ENCODE data around the gene ATP6V1F. TPM values are rescaled to one million over a fixed set of nuclear protein-coding genes. Genes with fewer than 3 reads are reported as not detected.

Gene ATP6V1F
- polyA plus RNA-seq, 2 donors, result 260 to 273 TPM

GRCh38 chr7:128829391-128830166, 33.1 kb upstream of the ATP6V1F start:
- Histone ChIP-seq H3K27me3 (ENCODE audit: control insufficient read depth in 1 of 2, insufficient read depth in 2 of 2, low read length in 2 of 2) (peaks cover 0 to 4% of the 10 kb centered on the region in 2 donors), H3K36me3 (ENCODE audit: control insufficient read depth in 2 of 2, insufficient read depth in 2 of 2, low read length in 1 of 2) (no peaks in the 10 kb centered on the region), H3K4me3 (ENCODE audit: low read depth in 1 of 2, low read length in 2 of 2) (peak overlapping the region; percentile 25 to 32), H3K9me3 (ENCODE audit: control insufficient read depth in 2 of 2, insufficient read depth in 1 of 2, low read depth in 1 of 2, low read length in 1 of 2) (no peaks in the 10 kb centered on the region), H3K27ac (ENCODE audit: low read depth in 2 of 2, low read length in 1 of 2) (peak overlapping the region; percentile 50 to 63), H3K4me1 (ENCODE audit: control insufficient read depth in 2 of 2, insufficient read depth in 2 of 2, low read length in 1 of 2) (peaks cover 5 to 23% of the 10 kb centered on the region in 2 donors)
- WGBS, 2 donors, result 24 to 28% methylated on average over 13 of the region's 13 CpGs

- H3K4me1 ChIP-seq (ENCODE audit: control insufficient read depth in 2 of 2, insufficient read depth in 2 of 2, low read length in 1 of 2), result peaks cover 5 to 23% of the 10 kb centered on the region in 2 donors
- H3K36me3 ChIP-seq (ENCODE audit: control insufficient read depth in 2 of 2, insufficient read depth in 2 of 2, low read length in 1 of 2), result no peaks in the 10 kb centered on the region
- peaks cover 0 to 4% of the 10 kb centered on the region in 2 donors for H3K27me3 ChIP-seq (ENCODE audit: control insufficient read depth in 1 of 2, insufficient read depth in 2 of 2, low read length in 2 of 2)
- H3K9me3 ChIP-seq (ENCODE audit: control insufficient read depth in 2 of 2, insufficient read depth in 1 of 2, low read depth in 1 of 2, low read length in 1 of 2), result no peaks in the 10 kb centered on the region
- WGBS, 2 donors, result 3 to 4% methylated on average over 92 to 109 of the region's 109 CpGs
- H3K27ac ChIP-seq (ENCODE audit: low read depth in 2 of 2, low read length in 1 of 2), result peak within 1 kb of the TSS; percentile 63 to 88
- H3K4me3 ChIP-seq (ENCODE audit: low read depth in 1 of 2, low read length in 2 of 2), result peak within 1 kb of the TSS; percentile 32 to 51
Measured at GRCh38 chr7:128830231-128831177, 32.2 kb upstream of the ATP6V1F start, which contains the start of gene FLNC. FLNC (plus strand) TSS chr7:128830406; CDS start chr7:128830638, 232 bp downstream.

DNA sequence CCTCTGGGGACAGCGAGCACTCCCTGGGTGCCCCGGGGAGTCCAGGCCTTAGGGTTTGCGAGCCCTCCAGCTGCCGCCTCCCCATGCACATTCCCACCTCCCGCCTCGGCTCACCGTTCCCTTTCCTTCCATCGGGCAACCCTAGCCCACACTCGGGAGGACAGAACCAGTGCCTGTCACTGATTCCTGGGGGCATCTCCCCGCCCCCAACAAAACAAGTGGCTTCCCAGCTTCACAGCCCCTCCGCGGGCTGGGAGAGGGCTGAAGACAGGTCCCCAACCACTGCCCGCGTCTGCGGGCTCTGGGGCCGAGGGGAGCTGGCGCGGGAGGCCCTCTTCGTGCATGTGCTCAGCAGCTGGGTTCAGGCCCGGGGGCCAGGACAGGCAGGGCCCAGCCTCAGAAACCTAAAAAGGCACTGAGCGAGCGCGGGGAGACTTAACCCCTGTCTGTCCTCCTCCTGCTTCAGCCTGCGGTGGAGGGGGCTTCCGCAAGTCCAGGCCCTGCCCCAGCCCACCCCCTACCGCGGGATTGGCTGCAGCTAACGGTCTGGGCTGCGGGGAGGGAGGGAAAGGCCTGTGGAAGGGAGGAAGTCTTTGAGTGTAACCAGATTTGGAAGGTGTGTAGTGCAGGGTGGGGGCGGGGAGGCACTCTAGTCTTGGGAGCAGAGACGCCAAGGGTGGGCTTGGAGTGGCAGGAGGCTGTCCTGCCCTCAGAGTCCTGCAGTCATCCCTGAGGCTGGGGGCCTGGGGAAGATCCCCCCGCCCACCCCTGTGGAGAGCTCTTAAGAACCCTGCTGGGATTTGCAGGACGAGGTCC, 31.3 kb upstream of the ATP6V1F start:
- Histone ChIP-seq H3K4me3 (ENCODE audit: low read depth in 1 of 2, low read length in 2 of 2) (peak overlapping the region; percentile 2 to 32), H3K36me3 (ENCODE audit: control insufficient read depth in 2 of 2, insufficient read depth in 2 of 2, low read length in 1 of 2) (no peaks in the 10 kb centered on the region), H3K27me3 (ENCODE audit: control insufficient read depth in 1 of 2, insufficient read depth in 2 of 2, low read length in 2 of 2) (peaks cover 0 to 4% of the 10 kb centered on the region in 2 donors), H3K9me3 (ENCODE audit: control insufficient read depth in 2 of 2, insufficient read depth in 1 of 2, low read depth in 1 of 2, low read length in 1 of 2) (no peaks in the 10 kb centered on the region), H3K27ac (ENCODE audit: low read depth in 2 of 2, low read length in 1 of 2) (peak overlapping the region; percentile 74 to 88), H3K4me1 (ENCODE audit: control insufficient read depth in 2 of 2, insufficient read depth in 2 of 2, low read length in 1 of 2) (peaks cover 5 to 23% of the 10 kb centered on the region in 2 donors)
- WGBS, 2 donors, result 18 to 27% methylated on average over 32 to 33 of the region's 33 CpGs

DNA sequence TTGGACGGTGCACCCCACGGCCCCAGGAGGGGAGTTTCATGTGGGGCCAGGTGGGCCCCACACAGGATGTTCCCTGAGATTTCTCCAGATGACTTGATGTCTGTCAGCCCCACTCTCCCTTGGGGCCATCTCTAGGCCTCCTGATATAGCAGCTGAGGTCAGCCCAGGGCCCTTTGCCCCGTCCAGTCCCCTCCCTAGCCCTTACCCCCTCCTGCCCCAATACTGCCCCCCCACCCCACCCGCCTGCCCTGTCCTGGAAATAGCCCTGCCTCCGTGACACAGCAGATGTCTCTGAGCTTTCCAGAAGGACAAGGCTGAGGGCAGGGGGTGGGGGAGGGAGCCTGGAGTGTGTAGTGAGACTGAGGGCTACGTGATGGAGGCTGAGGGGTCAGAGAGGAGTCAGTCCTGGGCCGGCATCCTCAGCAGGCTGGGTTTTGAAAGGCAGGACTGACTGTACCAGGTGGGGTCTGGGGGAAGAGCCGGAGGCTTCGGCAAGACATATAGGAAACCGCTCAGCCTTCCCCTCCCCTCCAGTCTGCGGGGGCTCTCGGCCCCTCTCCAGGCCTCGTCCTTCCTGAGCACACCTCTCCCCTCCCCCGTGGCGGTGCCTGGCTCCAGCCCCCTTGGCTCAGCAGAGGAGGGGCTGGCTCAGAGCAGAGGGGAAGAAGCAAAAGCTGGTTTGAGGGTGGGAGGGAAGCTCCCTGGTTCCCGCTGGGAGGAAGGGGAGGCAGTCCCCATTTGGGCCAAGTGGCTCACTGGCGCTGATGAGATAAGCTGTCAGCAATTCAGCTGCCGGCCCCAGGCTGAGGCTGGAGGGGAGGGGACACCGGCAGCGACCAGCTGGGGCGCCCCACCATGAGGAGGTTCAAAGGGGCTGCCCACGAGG, 30.4 kb upstream of the ATP6V1F start:
- Histone ChIP-seq H3K4me1 (ENCODE audit: control insufficient read depth in 2 of 2, insufficient read depth in 2 of 2, low read length in 1 of 2) (peaks cover 5 to 22% of the 10 kb centered on the region in 2 donors), H3K36me3 (ENCODE audit: control insufficient read depth in 2 of 2, insufficient read depth in 2 of 2, low read length in 1 of 2) (peaks cover 0 to under 1% of the 10 kb centered on the region in 2 donors), H3K4me3 (ENCODE audit: low read depth in 1 of 2, low read length in 2 of 2) (peak overlapping the region in 1 of 2 donors; percentile 18), H3K27me3 (ENCODE audit: control insufficient read depth in 1 of 2, insufficient read depth in 2 of 2, low read length in 2 of 2) (peaks cover 0 to 4% of the 10 kb centered on the region in 2 donors), H3K27ac (ENCODE audit: low read depth in 2 of 2, low read length in 1 of 2) (peak overlapping the region; percentile 74 to 88), H3K9me3 (ENCODE audit: control insufficient read depth in 2 of 2, insufficient read depth in 1 of 2, low read depth in 1 of 2, low read length in 1 of 2) (no peaks in the 10 kb centered on the region)
- 33 to 35% methylated on average over 22 of the region's 22 CpGs for WGBS, 2 donors

DNA sequence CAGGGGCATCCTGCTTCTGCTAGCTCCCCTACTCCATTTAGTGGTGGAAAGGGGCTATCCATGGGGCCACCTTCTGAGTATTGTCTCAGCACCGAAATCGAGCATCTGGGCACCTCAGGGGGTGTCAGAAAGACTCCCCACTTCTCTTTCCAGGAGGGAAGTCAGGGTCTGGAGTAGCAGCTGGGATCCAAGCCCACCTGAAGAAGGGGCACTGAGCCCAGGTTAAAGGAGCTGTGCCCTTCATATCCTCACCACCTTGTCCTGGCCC, 29.8 kb upstream of the ATP6V1F start:
- H3K4me1 ChIP-seq (ENCODE audit: control insufficient read depth in 2 of 2, insufficient read depth in 2 of 2, low read length in 1 of 2), result peaks cover 5 to 21% of the 10 kb centered on the region in 2 donors
- peaks cover 0 to 3% of the 10 kb centered on the region in 2 donors for H3K36me3 ChIP-seq (ENCODE audit: control insufficient read depth in 2 of 2, insufficient read depth in 2 of 2, low read length in 1 of 2)
- H3K27ac ChIP-seq (ENCODE audit: low read depth in 2 of 2, low read length in 1 of 2), result peak overlapping the region; percentile 74 to 88
- no peaks in the 10 kb centered on the region for H3K9me3 ChIP-seq (ENCODE audit: control insufficient read depth in 2 of 2, insufficient read depth in 1 of 2, low read depth in 1 of 2, low read length in 1 of 2)
- peaks cover 0 to 4% of the 10 kb centered on the region in 2 donors for H3K27me3 ChIP-seq (ENCODE audit: control insufficient read depth in 1 of 2, insufficient read depth in 2 of 2, low read length in 2 of 2)
- WGBS, 2 donors, result 14 to 18% methylated on average over 2 of the region's 2 CpGs
- H3K4me3 ChIP-seq (ENCODE audit: low read depth in 1 of 2, low read length in 2 of 2), result peak overlapping the region in 1 of 2 donors; percentile 18

DNA sequence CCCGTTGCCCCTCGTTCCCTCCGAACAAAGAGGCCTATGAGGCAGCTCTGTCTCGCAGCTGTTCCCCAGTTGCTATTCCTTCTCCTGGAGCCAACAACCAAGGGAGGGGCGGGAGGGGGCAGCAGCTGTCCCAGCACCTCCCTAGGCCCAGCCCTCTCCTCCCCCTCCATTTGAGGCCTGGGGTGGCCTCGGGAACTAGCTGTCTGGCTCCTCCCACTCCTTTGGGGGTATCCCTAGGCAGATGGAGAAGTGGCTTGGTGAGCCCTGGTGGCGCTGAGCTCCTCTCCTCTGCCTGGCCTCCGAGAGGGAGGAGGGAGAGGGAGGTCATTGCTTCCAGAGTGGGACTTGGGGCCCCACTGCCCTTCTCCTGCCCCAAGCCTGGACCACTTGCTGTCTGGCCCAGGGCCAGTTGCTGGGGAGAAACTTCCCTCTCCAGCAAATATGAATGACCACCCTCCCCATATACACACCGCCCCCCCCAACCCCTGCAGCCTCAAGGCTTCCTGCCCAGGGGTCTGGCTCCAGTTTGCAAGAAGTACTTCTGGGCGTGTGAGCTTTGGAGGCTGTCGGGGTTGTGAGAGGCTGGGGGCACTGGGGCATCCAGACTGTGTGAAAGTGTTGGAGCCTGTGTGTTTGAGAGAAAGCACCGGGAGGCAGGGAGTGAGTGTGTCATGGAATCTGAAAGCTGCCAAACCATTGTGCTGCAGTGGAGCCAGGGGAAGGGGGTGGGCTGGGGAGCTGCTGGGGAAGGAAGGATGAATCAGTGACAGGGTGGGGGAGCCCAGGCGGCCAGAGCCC, 29.3 kb upstream of the ATP6V1F start:
- Histone ChIP-seq H3K4me1 (ENCODE audit: control insufficient read depth in 2 of 2, insufficient read depth in 2 of 2, low read length in 1 of 2) (peaks cover 5 to 21% of the 10 kb centered on the region in 2 donors), H3K27me3 (ENCODE audit: control insufficient read depth in 1 of 2, insufficient read depth in 2 of 2, low read length in 2 of 2) (peaks cover 0 to 4% of the 10 kb centered on the region in 2 donors), H3K9me3 (ENCODE audit: control insufficient read depth in 2 of 2, insufficient read depth in 1 of 2, low read depth in 1 of 2, low read length in 1 of 2) (no peaks in the 10 kb centered on the region), H3K27ac (ENCODE audit: low read depth in 2 of 2, low read length in 1 of 2) (peak overlapping the region; percentile 74 to 88), H3K36me3 (ENCODE audit: control insufficient read depth in 2 of 2, insufficient read depth in 2 of 2, low read length in 1 of 2) (peaks cover 0 to 7% of the 10 kb centered on the region in 2 donors), H3K4me3 (ENCODE audit: low read depth in 1 of 2, low read length in 2 of 2) (no peak overlapping the region)
- 17 to 21% methylated on average over 12 to 13 of the region's 13 CpGs for WGBS, 2 donors

GRCh38 chr7:128833946-128834325, 28.7 kb upstream of the ATP6V1F start:
- Histone ChIP-seq H3K4me3 (ENCODE audit: low read depth in 1 of 2, low read length in 2 of 2) (no peak overlapping the region), H3K36me3 (ENCODE audit: control insufficient read depth in 2 of 2, insufficient read depth in 2 of 2, low read length in 1 of 2) (peaks cover 0 to 7% of the 10 kb centered on the region in 2 donors), H3K27me3 (ENCODE audit: control insufficient read depth in 1 of 2, insufficient read depth in 2 of 2, low read length in 2 of 2) (peaks cover 0 to 4% of the 10 kb centered on the region in 2 donors), H3K4me1 (ENCODE audit: control insufficient read depth in 2 of 2, insufficient read depth in 2 of 2, low read length in 1 of 2) (peaks cover 5 to 21% of the 10 kb centered on the region in 2 donors), H3K9me3 (ENCODE audit: control insufficient read depth in 2 of 2, insufficient read depth in 1 of 2, low read depth in 1 of 2, low read length in 1 of 2) (no peaks in the 10 kb centered on the region), H3K27ac (ENCODE audit: low read depth in 2 of 2, low read length in 1 of 2) (peak overlapping the region; percentile 61 to 88)
- WGBS, 2 donors, result 28 to 33% methylated on average over 4 of the region's 4 CpGs

GRCh38 chr7:128835231-128835751, 27.4 kb upstream of the ATP6V1F start:
- Histone ChIP-seq H3K9me3 (ENCODE audit: control insufficient read depth in 2 of 2, insufficient read depth in 1 of 2, low read depth in 1 of 2, low read length in 1 of 2) (no peaks in the 10 kb centered on the region), H3K4me3 (ENCODE audit: low read depth in 1 of 2, low read length in 2 of 2) (no peak overlapping the region), H3K27me3 (ENCODE audit: control insufficient read depth in 1 of 2, insufficient read depth in 2 of 2, low read length in 2 of 2) (peaks cover 0 to 4% of the 10 kb centered on the region in 2 donors), H3K27ac (ENCODE audit: low read depth in 2 of 2, low read length in 1 of 2) (peak overlapping the region in 1 of 2 donors; percentile 37), H3K36me3 (ENCODE audit: control insufficient read depth in 2 of 2, insufficient read depth in 2 of 2, low read length in 1 of 2) (peaks cover 0 to 10% of the 10 kb centered on the region in 2 donors), H3K4me1 (ENCODE audit: control insufficient read depth in 2 of 2, insufficient read depth in 2 of 2, low read length in 1 of 2) (peaks cover 0 to 18% of the 10 kb centered on the region in 2 donors)
- WGBS, 2 donors, result 88% methylated on average over 16 of the region's 16 CpGs
